Stimulated activated naive B cell treated with anti-CD40 and anti-IgM and Interleukin-4, amounts not matched to agents 10 μg/mL and 1 μg/mL and 100 μg/mL, for 72 hours (primary cell): ENCODE measurements around the gene CDH23.

Experiments used
- ATAC-seq, 2 donors: fragments of 150-1000 bp; cut with Tn5 transposase; replicated peaks; 2 replicates each; pipeline ENCODE4 v1.10.0; 2021; ENCODE audit warnings: moderate library complexity in 1 of 2
- DNase-seq: peaks from one replicate; pipeline ENCODE4 v3.0.0; 2021
- H3K27ac Mint-ChIP-seq: one replicate; pipeline ENCODE4 v1.8.0; 2022; ENCODE audit warnings: mild to moderate bottlenecking, mixed read lengths
- H3K27me3 Mint-ChIP-seq, 2 donors: one replicate each; pipeline ENCODE4 v1.8.0; 2022; ENCODE audit warnings: mixed read lengths in 2 of 2
- H3K36me3 Mint-ChIP-seq, 2 donors: one replicate each; pipeline ENCODE4 v1.8.0; 2022; ENCODE audit warnings: mixed read lengths in 2 of 2, mild to moderate bottlenecking in 1 of 2
- H3K4me1 Mint-ChIP-seq, 2 donors: one replicate each; pipeline ENCODE4 v1.8.0; 2022; ENCODE audit warnings: mixed read lengths in 2 of 2, mild to moderate bottlenecking in 1 of 2
- H3K4me3 Mint-ChIP-seq, 2 donors: one replicate each; pipeline ENCODE4 v1.8.0; 2022; ENCODE audit warnings: mild to moderate bottlenecking in 2 of 2, mixed read lengths in 2 of 2, moderate library complexity in 1 of 2
- H3K9me3 Mint-ChIP-seq, 2 donors: one replicate each; pipeline ENCODE4 v1.8.0; 2022; ENCODE audit warnings: mixed read lengths in 2 of 2, mild to moderate bottlenecking in 1 of 2

CDH23 gene

GRCh38 chr10:71622616-71623015, 225.9 kb downstream of the CDH23 start:
- H3K36me3 Mint-ChIP-seq: no peaks in the 10 kb centered on the region
- H3K27me3 Mint-ChIP-seq: peaks cover 7 to 9% of the 10 kb centered on the region in 2 donors
- H3K9me3 Mint-ChIP-seq: no peaks in the 10 kb centered on the region
- peak overlapping the region; percentile 44 for H3K27ac Mint-ChIP-seq
- peaks cover 0 to 7% of the 10 kb centered on the region in 2 donors for H3K4me1 Mint-ChIP-seq
- DNase-seq (no peak), ATAC-seq (no peak)
- no peak overlapping the region for H3K4me3 Mint-ChIP-seq

GRCh38 chr10:71623098-71623985, 226.6 kb downstream of the CDH23 start:
- no peak for ATAC-seq
- Mint-ChIP-seq H3K4me1 (peaks cover 0 to 7% of the 10 kb centered on the region in 2 donors), H3K27ac (peak overlapping the region; percentile 44)

GRCh38 chr10:71623986-71624291, 227.2 kb downstream of the CDH23 start:
- Mint-ChIP-seq H3K36me3 (no peaks in the 10 kb centered on the region), H3K27ac (no peak overlapping the region), H3K4me3 (no peak overlapping the region), H3K27me3 (peaks cover 8 to 13% of the 10 kb centered on the region in 2 donors), H3K4me1 (peaks cover 0 to 7% of the 10 kb centered on the region in 2 donors), H3K9me3 (no peaks in the 10 kb centered on the region)
- no peak for ATAC-seq
- no peak for DNase-seq

More at GRCh38 chr10:71623098-71623985, 226.6 kb downstream of the CDH23 start:
- no peak for DNase-seq
- peaks cover 7 to 9% of the 10 kb centered on the region in 2 donors for H3K27me3 Mint-ChIP-seq
- no peaks in the 10 kb centered on the region for H3K9me3 Mint-ChIP-seq
- H3K36me3 Mint-ChIP-seq: no peaks in the 10 kb centered on the region
- H3K4me3 Mint-ChIP-seq: no peak overlapping the region

GRCh38 chr10:71625445-71626175, 228.9 kb downstream of the CDH23 start:
- no peak for DNase-seq
- Mint-ChIP-seq H3K27ac (no peak overlapping the region), H3K36me3 (no peaks in the 10 kb centered on the region), H3K27me3 (peaks cover 18 to 20% of the 10 kb centered on the region in 2 donors), H3K4me1 (peaks cover 0 to 7% of the 10 kb centered on the region in 2 donors), H3K4me3 (no peak overlapping the region), H3K9me3 (no peaks in the 10 kb centered on the region)
- ATAC-seq: no peak

GRCh38 chr10:71627230-71627939, 230.7 kb downstream of the CDH23 start:
- Mint-ChIP-seq H3K9me3 (no peaks in the 10 kb centered on the region), H3K27me3 (peaks cover 22 to 23% of the 10 kb centered on the region in 2 donors), H3K27ac (no peak overlapping the region), H3K36me3 (no peaks in the 10 kb centered on the region), H3K4me1 (no peaks in the 10 kb centered on the region), H3K4me3 (no peak overlapping the region)
- DNase-seq: no peak
- no peak for ATAC-seq

GRCh38 chr10:71627956-71628355, 231.2 kb downstream of the CDH23 start:
- ATAC-seq (no peak), DNase-seq (no peak)
- Mint-ChIP-seq H3K9me3 (no peaks in the 10 kb centered on the region), H3K27me3 (peaks cover 23 to 26% of the 10 kb centered on the region in 2 donors), H3K4me1 (no peaks in the 10 kb centered on the region), H3K36me3 (no peaks in the 10 kb centered on the region), H3K27ac (no peak overlapping the region), H3K4me3 (no peak overlapping the region)

- ATAC-seq (no peak), DNase-seq (no peak)
- Mint-ChIP-seq H3K4me3 (no peak overlapping the region), H3K4me1 (no peaks in the 10 kb centered on the region), H3K9me3 (no peaks in the 10 kb centered on the region), H3K36me3 (no peaks in the 10 kb centered on the region), H3K27me3 (peaks cover 28% of the 10 kb centered on the region in 2 donors), H3K27ac (no peak overlapping the region)
Observed at GRCh38 chr10:71629131-71629530, 232.4 kb downstream of the CDH23 start.

- Mint-ChIP-seq H3K9me3 (no peaks in the 10 kb centered on the region), H3K4me1 (no peaks in the 10 kb centered on the region), H3K36me3 (no peaks in the 10 kb centered on the region)
Observed at GRCh38 chr10:71630168-71630567, 233.4 kb downstream of the CDH23 start.

GRCh38 chr10:71631007-71631861, 234.5 kb downstream of the CDH23 start:
- DNase-seq: no peak
- Mint-ChIP-seq H3K4me1 (no peaks in the 10 kb centered on the region), H3K36me3 (no peaks in the 10 kb centered on the region)

More at GRCh38 chr10:71630168-71630567, 233.4 kb downstream of the CDH23 start:
- Mint-ChIP-seq H3K27me3 (peaks cover 32 to 36% of the 10 kb centered on the region in 2 donors), H3K4me3 (no peak overlapping the region), H3K27ac (no peak overlapping the region)
- ATAC-seq (no peak), DNase-seq (no peak)

GRCh38 chr10:71632200-71632820, 235.6 kb downstream of the CDH23 start:
- Mint-ChIP-seq H3K27ac (no peak overlapping the region), H3K4me3 (no peak overlapping the region), H3K4me1 (no peaks in the 10 kb centered on the region), H3K27me3 (peaks cover 35 to 57% of the 10 kb centered on the region in 2 donors), H3K36me3 (no peaks in the 10 kb centered on the region), H3K9me3 (no peaks in the 10 kb centered on the region)
- DNase-seq (no peak), ATAC-seq (no peak)

More at GRCh38 chr10:71631007-71631861, 234.5 kb downstream of the CDH23 start:
- H3K27ac Mint-ChIP-seq: peak overlapping the region; percentile 15
- no peaks in the 10 kb centered on the region for H3K9me3 Mint-ChIP-seq
- no peak overlapping the region for H3K4me3 Mint-ChIP-seq
- H3K27me3 Mint-ChIP-seq: peaks cover 35 to 46% of the 10 kb centered on the region in 2 donors
- no peak for ATAC-seq

GRCh38 chr10:71632896-71633600, 236.3 kb downstream of the CDH23 start:
- H3K9me3 Mint-ChIP-seq: no peaks in the 10 kb centered on the region
- peaks cover 3 to 4% of the 10 kb centered on the region in 2 donors for H3K4me1 Mint-ChIP-seq
- no peak overlapping the region for H3K27ac Mint-ChIP-seq
- H3K27me3 Mint-ChIP-seq: peaks cover 37 to 64% of the 10 kb centered on the region in 2 donors
- ATAC-seq (no peak), DNase-seq (no peak)
- H3K36me3 Mint-ChIP-seq: no peaks in the 10 kb centered on the region
- no peak overlapping the region for H3K4me3 Mint-ChIP-seq

GRCh38 chr10:71633920-71634319, 237.2 kb downstream of the CDH23 start:
- Mint-ChIP-seq H3K9me3 (no peaks in the 10 kb centered on the region), H3K36me3 (no peaks in the 10 kb centered on the region), H3K27ac (no peak overlapping the region), H3K4me3 (no peak overlapping the region), H3K27me3 (peaks cover 37 to 69% of the 10 kb centered on the region in 2 donors), H3K4me1 (peaks cover 7 to 12% of the 10 kb centered on the region in 2 donors)
- DNase-seq (no peak), ATAC-seq (no peak)
